NCI-H2227 treated with DMSO at 0.1 percent for 48 hours (cell line): Measurements from ENCODE around the gene SLC12A8.

Experiments
- DNase-seq: peaks from one replicate; lab custom pipeline; 2025; lab: John Stamatoyannopoulos, UW

The SLC12A8 gene

DNA sequence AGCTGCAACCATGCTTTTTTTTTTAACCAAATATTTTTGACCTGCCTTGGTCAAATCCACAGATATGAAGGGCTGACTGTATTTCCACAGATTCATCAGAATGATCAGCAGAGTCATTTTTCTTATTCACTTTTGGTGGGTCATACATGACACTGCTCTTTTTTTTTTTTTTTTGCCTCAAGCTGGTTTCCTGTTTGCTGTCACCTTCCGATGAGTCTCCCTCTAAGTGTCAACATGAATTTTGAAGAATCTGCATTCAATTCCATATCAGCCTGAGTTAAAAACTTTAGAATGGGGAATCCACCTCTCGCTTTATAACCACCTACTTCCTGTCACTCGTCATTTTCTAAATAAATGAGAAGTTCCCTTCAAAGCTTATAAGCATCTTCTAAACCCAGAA lies 2.2 kb upstream of the SLC12A8 start:
- DNase-seq, result no peak

DNA sequence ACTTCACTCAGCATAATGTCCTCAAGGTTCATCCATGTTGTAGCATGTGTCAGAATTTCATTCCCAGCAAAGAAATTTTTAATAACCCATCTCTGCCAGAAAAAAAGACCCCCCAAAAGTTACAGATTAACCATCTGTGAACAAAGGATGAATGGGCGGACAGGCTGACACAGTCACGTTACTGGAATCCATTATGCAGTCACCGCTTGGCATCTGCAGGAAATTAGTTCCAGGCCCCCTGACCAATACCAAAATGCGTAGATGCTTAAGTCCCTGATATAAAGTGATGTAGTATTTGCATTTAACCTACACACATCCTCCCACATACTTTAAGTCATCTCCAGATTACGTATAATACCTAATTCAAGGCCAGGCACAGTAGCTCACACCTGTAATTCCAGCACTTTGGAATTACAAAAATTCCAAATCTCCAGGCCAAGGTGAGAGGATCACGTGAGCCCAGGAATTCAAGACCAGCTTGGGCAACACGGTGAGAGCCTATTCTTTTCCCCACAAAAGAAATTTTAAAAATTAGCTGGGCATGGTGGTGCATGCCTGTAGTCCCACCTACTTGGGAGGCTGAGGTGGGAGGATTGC lies 1.5 kb upstream of the SLC12A8 start:
- DNase-seq, result no peak

GRCh38 chr3:125213364-125213755 lies 812 bp upstream of the SLC12A8 start:
- DNase-seq, result no peak

- no peak for DNase-seq
These were observed 448 bp downstream of the SLC12A8 start for GRCh38 chr3:125212091-125212508.

- DNase-seq, result no peak
These were observed 941 bp downstream of the SLC12A8 start for GRCh38 chr3:125211523-125212090.

DNA sequence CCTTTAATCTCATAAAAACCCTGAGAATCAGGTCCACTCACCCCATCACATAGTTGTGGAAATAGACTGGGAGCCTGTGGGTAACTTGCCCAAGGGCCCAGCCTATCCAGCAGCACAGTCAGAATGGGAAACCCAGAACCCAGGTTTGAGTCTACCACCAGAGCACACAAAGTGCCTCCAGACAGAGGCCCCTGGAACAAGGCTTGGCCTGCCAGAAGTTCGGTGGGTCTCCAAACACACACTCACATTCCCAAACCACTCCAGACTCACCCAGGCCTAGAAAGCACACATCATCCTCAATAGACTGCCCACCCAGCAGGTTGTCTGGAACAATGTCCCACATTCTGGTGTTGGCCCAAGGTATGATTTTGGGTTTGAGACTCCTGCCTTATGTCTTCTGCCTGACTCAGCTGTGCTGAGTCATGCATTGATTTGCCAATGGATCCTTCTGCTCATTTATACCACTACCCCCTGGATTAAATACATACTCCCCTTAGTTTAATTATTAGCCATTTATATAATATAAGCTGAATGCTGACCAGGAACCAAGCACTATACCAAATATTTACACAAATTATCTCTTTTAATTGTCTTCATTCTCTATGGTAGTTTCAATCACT lies 4.5 kb downstream of the SLC12A8 start:
- no peak for DNase-seq

GRCh38 chr3:125207507-125207906 lies 5.0 kb downstream of the SLC12A8 start:
- DNase-seq, result no peak

DNA sequence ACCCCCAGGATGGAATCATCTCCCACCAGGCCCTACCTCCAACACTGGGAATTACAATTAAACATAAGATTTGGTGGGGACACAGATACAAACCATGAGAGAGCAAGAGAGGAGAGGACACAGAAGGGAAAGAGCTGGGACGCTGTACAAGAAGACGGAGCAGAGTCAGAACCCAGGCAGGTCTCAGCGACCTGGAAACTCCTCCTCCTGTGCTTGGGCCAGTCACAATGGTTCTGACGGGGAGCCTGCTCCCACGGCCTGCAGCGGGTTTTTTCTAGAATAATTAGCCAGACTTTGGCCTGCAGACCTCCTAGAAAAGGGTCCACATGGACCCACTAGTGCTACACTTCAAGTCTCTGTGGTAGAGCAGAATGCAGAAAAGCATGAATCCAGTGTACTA lies 5.6 kb downstream of the SLC12A8 start:
- DNase-seq, result no peak

GRCh38 chr3:125203731-125204130 lies 8.8 kb downstream of the SLC12A8 start:
- no peak for DNase-seq

DNA sequence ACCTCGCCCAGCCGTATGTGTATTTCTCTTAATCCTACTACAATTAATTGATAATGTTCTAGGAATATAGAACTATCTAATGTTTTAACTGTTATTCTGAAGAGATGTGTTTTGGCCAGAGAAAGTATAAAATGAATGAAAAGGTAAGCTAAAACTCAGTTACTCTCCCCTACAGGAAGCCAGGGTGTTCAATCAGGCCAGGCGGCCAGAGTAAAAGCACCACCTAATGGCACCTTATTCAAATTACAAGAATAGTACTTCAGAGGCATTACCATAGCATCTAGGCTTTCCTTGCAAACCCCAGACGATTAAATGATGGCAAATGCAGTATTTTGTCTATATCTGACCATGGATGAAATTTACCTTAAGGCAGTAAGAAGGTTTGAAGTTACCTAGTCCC lies 10.4 kb downstream of the SLC12A8 start:
- DNase-seq, result no peak

DNA sequence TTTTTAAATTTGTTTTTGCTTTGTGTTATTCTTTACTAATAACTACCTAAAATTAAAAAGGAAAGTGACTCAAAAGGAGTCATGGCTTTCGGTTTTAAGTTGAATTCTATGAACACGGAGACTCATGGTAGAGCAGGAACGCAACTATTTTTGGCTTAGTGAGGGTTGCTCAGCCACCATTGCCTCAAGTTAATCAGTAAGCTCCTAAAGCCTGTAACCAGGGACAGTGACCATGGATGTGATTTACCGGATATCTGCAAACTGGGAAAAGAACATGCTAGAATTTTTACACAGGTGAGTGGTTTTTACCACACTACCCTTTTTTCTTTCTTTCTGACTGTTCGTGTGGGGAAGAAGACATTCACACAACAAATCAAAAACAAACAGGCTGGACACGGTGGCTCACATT lies 11.8 kb downstream of the SLC12A8 start:
- DNase-seq, result no peak

DNA sequence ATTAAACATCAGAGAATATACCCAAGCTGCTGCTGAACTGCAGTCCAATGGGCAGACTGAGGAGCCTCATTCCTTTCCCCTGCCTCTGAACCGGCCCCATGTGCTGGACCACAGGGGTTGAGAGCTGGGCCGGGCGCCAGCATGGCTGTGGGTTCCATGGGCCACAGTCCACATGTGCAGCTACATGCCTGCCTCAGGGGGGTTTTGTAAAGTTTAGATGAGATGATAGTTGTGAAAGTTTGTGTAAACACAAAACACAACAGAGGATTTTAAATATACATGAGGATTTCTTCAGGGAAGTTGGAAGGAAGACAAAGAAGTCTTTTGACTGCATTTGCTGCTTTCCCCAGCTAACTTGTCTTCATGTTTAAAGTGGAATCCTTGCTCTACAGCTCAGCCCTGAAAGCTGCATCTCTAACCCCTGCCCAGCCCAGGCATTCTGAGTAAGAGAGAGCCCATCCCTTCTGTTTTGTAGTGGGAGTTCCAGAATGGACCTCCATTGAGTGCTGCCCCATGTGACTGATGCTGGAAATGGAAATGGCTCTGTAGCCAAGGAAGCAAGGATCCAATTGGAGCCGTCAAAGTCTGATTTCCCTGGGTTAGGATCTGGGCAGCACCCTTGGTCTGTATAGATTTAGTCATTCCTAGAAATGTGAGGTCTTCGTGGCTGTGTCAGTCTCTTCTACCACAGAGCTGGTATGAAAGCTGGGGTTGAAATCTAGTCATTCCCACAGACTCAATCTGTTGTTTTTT lies 17.5 kb downstream of the SLC12A8 start:
- no peak for DNase-seq

DNA sequence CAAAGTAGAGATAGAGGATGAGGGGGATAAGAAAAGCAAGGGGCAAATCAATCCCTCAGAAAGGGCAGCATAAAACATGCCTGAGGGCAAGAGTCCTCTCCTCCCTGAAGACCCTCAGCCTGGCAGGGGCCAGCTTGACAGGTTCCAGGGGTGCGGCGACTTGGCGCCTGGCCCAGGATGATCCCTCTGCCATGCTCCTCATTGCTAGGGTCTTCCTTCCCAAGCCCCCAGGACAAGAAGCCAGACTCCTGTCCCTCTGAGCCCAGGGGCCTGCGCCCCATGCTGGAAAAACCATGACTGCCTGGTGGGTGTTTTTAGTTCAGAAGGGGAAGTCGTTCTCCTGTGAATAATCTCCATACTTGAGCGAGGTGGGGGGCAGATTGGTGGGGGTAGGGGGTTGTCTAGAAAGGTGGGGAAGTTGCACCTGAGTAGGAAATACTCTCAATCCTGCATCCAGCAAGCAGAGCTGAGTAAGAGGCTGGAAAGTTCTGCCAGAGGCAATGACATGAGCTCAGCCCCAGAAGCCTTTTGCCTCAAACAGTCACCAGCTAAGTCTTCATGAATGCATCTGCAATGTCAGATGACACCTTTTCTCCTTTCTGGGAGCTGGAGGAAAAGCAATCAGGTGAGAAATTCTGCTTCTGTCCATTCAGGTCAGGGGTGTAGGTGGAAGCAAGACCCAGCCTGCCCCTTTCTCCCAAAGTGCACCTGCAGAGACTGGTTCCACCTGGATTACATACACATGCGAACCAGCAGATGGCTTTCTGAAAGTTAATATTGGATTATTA lies 18.3 kb downstream of the SLC12A8 start:
- DNase-seq, result no peak

- DNase-seq, result no peak
These were observed 20.1 kb downstream of the SLC12A8 start for GRCh38 chr3:125192190-125193035.

DNA sequence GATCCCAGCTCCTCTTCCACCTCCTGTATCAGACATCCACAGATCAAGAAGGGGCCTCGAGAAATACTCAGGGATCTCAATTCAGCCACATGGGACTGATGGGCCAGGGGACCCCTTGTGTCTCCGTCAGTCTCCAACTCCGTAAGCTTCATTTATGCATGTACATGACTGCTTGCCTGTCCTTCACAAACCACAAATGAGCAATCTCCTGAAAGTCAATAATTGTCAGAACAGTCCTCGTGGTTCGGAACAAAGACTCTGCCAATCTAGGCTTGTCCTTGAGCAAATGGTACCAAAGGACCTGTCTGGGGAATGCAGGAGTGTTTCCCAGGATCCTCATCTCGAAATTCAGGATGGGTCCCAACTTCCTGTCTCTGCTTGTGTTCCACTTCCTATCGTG lies 20.8 kb downstream of the SLC12A8 start:
- DNase-seq, result no peak

GRCh38 chr3:125191256-125191655 lies 21.3 kb downstream of the SLC12A8 start:
- DNase-seq, result no peak

GRCh38 chr3:125190786-125191185 lies 21.8 kb downstream of the SLC12A8 start:
- no peak for DNase-seq

DNA sequence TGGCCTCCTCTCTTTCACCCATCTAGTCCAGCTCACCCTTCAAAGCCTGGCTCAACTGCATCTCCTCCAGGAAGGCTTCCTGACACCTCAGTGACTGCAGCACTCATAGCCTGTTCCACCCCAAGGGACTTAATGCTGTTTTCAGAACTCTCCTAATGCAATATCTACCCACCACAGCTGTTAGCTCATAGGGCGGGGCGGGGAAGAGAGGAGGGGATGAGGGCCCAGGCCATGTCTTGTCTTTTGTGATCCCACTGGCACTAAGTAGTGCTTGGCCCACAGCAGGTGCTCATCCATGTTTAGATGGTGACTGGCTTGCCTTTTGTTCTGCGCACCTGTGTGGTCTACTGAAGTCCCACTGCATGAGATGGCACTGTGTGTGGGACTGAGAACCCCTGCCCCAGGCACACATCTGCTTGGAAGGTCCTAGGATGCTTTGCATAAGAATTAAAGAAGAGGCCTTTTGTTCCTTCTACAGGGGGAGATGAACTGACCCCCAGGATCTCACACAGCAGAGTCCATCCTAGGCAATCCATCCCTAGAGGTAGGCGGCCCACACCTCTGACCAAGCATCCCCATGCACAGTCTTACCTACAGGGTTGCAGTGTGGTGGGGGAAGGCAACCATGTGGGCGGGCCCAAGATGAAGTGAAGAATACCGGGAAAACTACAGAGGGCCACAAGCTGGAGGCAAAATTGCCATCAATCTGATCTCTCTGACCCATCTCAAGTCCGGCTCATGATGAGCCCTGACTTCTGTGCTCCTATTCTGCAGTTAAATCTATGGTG lies 23.0 kb downstream of the SLC12A8 start:
- DNase-seq, result no peak

- no peak for DNase-seq
These were observed 23.6 kb downstream of the SLC12A8 start for GRCh38 chr3:125188955-125189354.

- DNase-seq, result no peak
These were observed 25.0 kb downstream of the SLC12A8 start for GRCh38 chr3:125187599-125187910.
